ENCODE results near the gene ZBTB40. TPM values are rescaled to one million over a fixed set of nuclear protein-coding genes. Genes with fewer than 3 reads are reported as not detected.

The ZBTB40 gene
- polyA plus RNA-seq, 2 of the 4 experiments (the other 2 are of a cell fraction), result 6.2 to 7.0 TPM

DNA sequence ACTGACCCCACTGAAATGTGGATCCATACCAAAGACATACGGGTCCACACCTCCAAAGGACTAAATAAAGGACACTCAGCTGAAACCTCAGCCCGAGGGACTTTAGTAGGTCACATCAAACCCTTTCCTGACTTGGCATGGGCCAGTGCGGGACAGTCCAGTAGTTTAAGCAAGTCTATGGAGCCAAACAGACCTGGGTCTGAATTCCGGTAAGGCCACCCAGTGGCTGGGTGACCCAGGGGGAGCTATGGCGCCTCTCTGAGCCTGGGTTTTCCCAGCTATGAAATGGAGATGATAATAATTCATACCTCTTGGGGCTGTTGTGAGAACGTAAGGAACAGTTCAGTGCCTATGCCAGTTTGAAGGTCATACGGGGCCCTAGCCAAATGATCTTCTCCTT lies 36.2 kb upstream of the ZBTB40 start:
- 81% methylated on average over 6 of the region's 7 CpGs for WGBS (ENCODE audit: missing lambda C conversion rate)
- no peak for DNase-seq (ENCODE audit: low read depth in 1 of 2, low spot score in 1 of 2)
- peaks cover 4% of the 10 kb centered on the region; the same call in 1 of the 3 replicates for H3K9me3 ChIP-seq
- TF ChIP-seq PHF8 (IDR thresholded peaks at IDR 0.05; ENCODE audit: borderline replicate concordance, low read depth) (no peak), HEYL (CRISPR knock-in tag; IDR thresholded peaks at IDR 0.05) (no peak), CHD2 (IDR thresholded peaks at IDR 0.05; ENCODE audit: low read length, partially characterized antibody) (no peak), POLR2A (IDR thresholded peaks at IDR 0.05; ENCODE audit: low read length) (no peak), FOSB (CRISPR knock-in tag; IDR thresholded peaks at IDR 0.05) (no peak), EHF (CRISPR knock-in tag; IDR thresholded peaks at IDR 0.05) (no peak), RAD21 (conservative IDR thresholded peaks at IDR 0.05 in 1 of 2, IDR thresholded peaks at IDR 0.05 in 1 of 2) (no peak), RARB (CRISPR knock-in tag; IDR thresholded peaks at IDR 0.05) (no peak), BCL3 (IDR thresholded peaks at IDR 0.05) (no peak), NPAS2 (CRISPR knock-in tag; IDR thresholded peaks at IDR 0.05; ENCODE audit: borderline replicate concordance) (no peak), CBX8 (IDR thresholded peaks at IDR 0.05) (no peak), FOXS1 (CRISPR knock-in tag; IDR thresholded peaks at IDR 0.05) (no peak), MAZ (IDR thresholded peaks at IDR 0.05; ENCODE audit: borderline replicate concordance, low read depth, low read length) (no peak), CBX2 (IDR thresholded peaks at IDR 0.05; ENCODE audit: borderline replicate concordance, low read depth) (no peak), MYC (IDR thresholded peaks at IDR 0.05; ENCODE audit: borderline replicate concordance, low read length) (no peak), REST (IDR thresholded peaks at IDR 0.05) (no peak), ESRRA (IDR thresholded peaks at IDR 0.05; ENCODE audit: borderline replicate concordance, low read length) (no peak), HOXB13 (CRISPR knock-in tag; IDR thresholded peaks at IDR 0.05; ENCODE audit: low read depth) (no peak)
- TF ChIP-seq, protein P1, sequence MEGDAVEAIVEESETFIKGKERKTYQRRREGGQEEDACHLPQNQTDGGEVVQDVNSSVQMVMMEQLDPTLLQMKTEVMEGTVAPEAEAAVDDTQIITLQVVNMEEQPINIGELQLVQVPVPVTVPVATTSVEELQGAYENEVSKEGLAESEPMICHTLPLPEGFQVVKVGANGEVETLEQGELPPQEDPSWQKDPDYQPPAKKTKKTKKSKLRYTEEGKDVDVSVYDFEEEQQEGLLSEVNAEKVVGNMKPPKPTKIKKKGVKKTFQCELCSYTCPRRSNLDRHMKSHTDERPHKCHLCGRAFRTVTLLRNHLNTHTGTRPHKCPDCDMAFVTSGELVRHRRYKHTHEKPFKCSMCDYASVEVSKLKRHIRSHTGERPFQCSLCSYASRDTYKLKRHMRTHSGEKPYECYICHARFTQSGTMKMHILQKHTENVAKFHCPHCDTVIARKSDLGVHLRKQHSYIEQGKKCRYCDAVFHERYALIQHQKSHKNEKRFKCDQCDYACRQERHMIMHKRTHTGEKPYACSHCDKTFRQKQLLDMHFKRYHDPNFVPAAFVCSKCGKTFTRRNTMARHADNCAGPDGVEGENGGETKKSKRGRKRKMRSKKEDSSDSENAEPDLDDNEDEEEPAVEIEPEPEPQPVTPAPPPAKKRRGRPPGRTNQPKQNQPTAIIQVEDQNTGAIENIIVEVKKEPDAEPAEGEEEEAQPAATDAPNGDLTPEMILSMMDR (IDR thresholded peaks at IDR 0.05), result no peak
- no peak overlapping the region for H3K4me2 ChIP-seq
- FAIRE-seq, result no peak
- ChIA-PET CTCF (interaction anchor here (0.6 to 10.4 kb wide), 21 partner anchors 10 to 518 kb away, joined by 3 to 248 read pairs (median 5); partner anchors contain the start of gene C1QC), POLR2A (no interaction called here)
- H3K4me1 ChIP-seq, result peaks cover 34% of the 10 kb centered on the region
- H3K27ac ChIP-seq, result no peak overlapping the region
- no peak overlapping the region for H3K4me3 ChIP-seq
- ATAC-seq, result no peak; a peak in 1 of 6 replicates
